NCI-H146 treated with DMSO at 0.1 percent for 48 hours (cell line): Measurements from ENCODE around the gene KHNYN.
"Not testable (repeated sequence)": the region's sequence is repeated elsewhere in the genome, so short reads cannot be mapped to it uniquely, and the experiment has no call there.

Experiments used
- DNase-seq: peaks from one replicate; lab custom pipeline; 2025; ENCODE audit not compliant: unreplicated experiment; lab: John Stamatoyannopoulos, UW

The KHNYN gene

GRCh38 chr14:24437020-24437735 is 7.4 kb downstream of the KHNYN start:
- DNase-seq: no peak

- DNase-seq: no peak
These were observed 7.9 kb downstream of the KHNYN start for GRCh38 chr14:24437736-24438067.

GRCh38 chr14:24438223-24439097 is 8.7 kb downstream of the KHNYN start:
- DNase-seq: no peak

GRCh38 chr14:24439257-24439656 is 9.5 kb downstream of the KHNYN start:
- no peak for DNase-seq

- no peak for DNase-seq
These were observed 10.3 kb downstream of the KHNYN start for GRCh38 chr14:24439830-24440605.

- no peak for DNase-seq
These were observed 11.0 kb downstream of the KHNYN start for GRCh38 chr14:24440606-24441399.

GRCh38 chr14:24441485-24441884 is 11.7 kb downstream of the KHNYN start:
- DNase-seq: no peak

- no peak for DNase-seq
These were observed 12.1 kb downstream of the KHNYN start for GRCh38 chr14:24441904-24442239.

GRCh38 chr14:24442240-24443052 is 12.7 kb downstream of the KHNYN start, which contains the start of gene SDR39U1:
TSS of gene SDR39U1 (minus strand) at chr14:24442776. CDS start at chr14:24442769, 7 bp downstream.
- DNase-seq: peak; percentile 96

- DNase-seq: no peak
These were observed 13.4 kb downstream of the KHNYN start for GRCh38 chr14:24443053-24443665.

- DNase-seq: not testable (repeated sequence)
These were observed 21.1 kb downstream of the KHNYN start for GRCh38 chr14:24450828-24451227.

GRCh38 chr14:24456980-24457379 is 27.2 kb downstream of the KHNYN start:
- no peak for DNase-seq

GRCh38 chr14:24458736-24459135 is 29.0 kb downstream of the KHNYN start:
- DNase-seq: no peak

GRCh38 chr14:24459331-24459730 is 29.6 kb downstream of the KHNYN start:
- no peak for DNase-seq

GRCh38 chr14:24461336-24461735 is 31.6 kb downstream of the KHNYN start:
- no peak for DNase-seq

- DNase-seq: no peak
These were observed 33.5 kb downstream of the KHNYN start for GRCh38 chr14:24463017-24463883.

- no peak for DNase-seq
These were observed 34.4 kb downstream of the KHNYN start for GRCh38 chr14:24463884-24464785.

GRCh38 chr14:24465368-24465767 is 35.6 kb downstream of the KHNYN start:
- no peak for DNase-seq
